BJ (cell line): ENCODE data around the gene CORIN. TPM values are rescaled to one million over a fixed set of nuclear protein-coding genes. Genes with fewer than 3 reads are reported as not detected.

Source experiments
- CTCF ChIA-PET: fragments of 350-600 bp; formaldehyde crosslinking; extraction: SDS; loops from one replicate; lab custom pipeline; 2021; ENCODE audit warnings: antibody characterized with exemption, inconsistent platforms; lab: Yijun Ruan, JAX
- POLR2A ChIA-PET: fragments of 300-600 bp; sonication (Branson Sonifier 250); formaldehyde crosslinking; extraction: SDS; loops from one replicate; lab custom pipeline; 2021; ENCODE audit warnings: antibody characterized with exemption; lab: Charles Lee
- DNase-seq: peaks from one replicate; pipeline ENCODE4 v3.0.0-alpha.2; 2011; ENCODE audit warnings: low read depth
- H3K27me3 ChIP-seq: 2 replicates; pipeline ENCODE4 v1.6.0; 2011; ENCODE audit warnings: low read length; ENCODE audit not compliant: control insufficient read depth, insufficient read depth
- H3K36me3 ChIP-seq: 2 replicates; pipeline ENCODE4 v1.5.1; 2011; ENCODE audit warnings: low read length; ENCODE audit not compliant: control insufficient read depth, insufficient read depth
- H3K4me3 ChIP-seq: 2 replicates; pipeline ENCODE4 v1.5.1; 2011; ENCODE audit warnings: low read depth, mild to moderate bottlenecking, control low read depth, low read length
- CTCF ChIP-seq: IDR thresholded peaks from 2 replicates; pipeline ENCODE4 v1.5.1; 2011; ENCODE audit warnings: low read depth, mild to moderate bottlenecking, control low read depth, inconsistent platforms, low read length, moderate library complexity; ENCODE audit not compliant: insufficient read depth
- polyA plus RNA-seq: library from polyadenylated mRNA; depleted of rRNA; stranded (reverse); fragments of >200 nt; gene quantifications from 2 replicates; pipeline ENCODE4 v1.2.3, GENCODE V29; 2011

CORIN gene
- polyA plus RNA-seq, 1 experiment = 22.1 TPM

- no peak overlapping the region for H3K4me3 ChIP-seq
- no peaks in the 10 kb centered on the region for H3K36me3 ChIP-seq
- DNase-seq = no peak
- ChIA-PET CTCF (no interaction called here), POLR2A (no interaction called here)
- H3K27me3 ChIP-seq = peaks cover 5% of the 10 kb centered on the region; the same call in 1 of the 2 replicates
- no peak for TF ChIP-seq CTCF
Measured at GRCh38 chr4:47717188-47717587, 120.7 kb downstream of the CORIN start.

GRCh38 chr4:47715716-47716416, 122.0 kb downstream of the CORIN start:
- TF ChIP-seq CTCF = no peak
- POLR2A ChIA-PET = no interaction called here
- peaks cover 6% of the 10 kb centered on the region for H3K27me3 ChIP-seq
- CTCF ChIA-PET = interaction anchor here (0.6 to 1.5 kb wide), 3 partner anchors 11 to 983 kb away, joined by 3 read pairs; no protein-coding TSS in a partner anchor
- no peaks in the 10 kb centered on the region for H3K36me3 ChIP-seq
- no peak for DNase-seq
- H3K4me3 ChIP-seq = no peak overlapping the region

GRCh38 chr4:47714269-47714668, 123.6 kb downstream of the CORIN start:
- TF ChIP-seq CTCF = no peak
- CTCF ChIA-PET = interaction anchor here (1.3 to 2.1 kb wide), 3 partner anchors 9 to 123 kb away, joined by 5 to 6 read pairs (median 5); partner anchors contain the start of gene CORIN
- H3K4me3 ChIP-seq = no peak overlapping the region
- POLR2A ChIA-PET = no interaction called here
- no peaks in the 10 kb centered on the region for H3K36me3 ChIP-seq
- peaks cover 7% of the 10 kb centered on the region for H3K27me3 ChIP-seq
- no peak for DNase-seq

- Histone ChIP-seq H3K4me3 (no peak overlapping the region), H3K27me3 (peaks cover 7% of the 10 kb centered on the region), H3K36me3 (no peaks in the 10 kb centered on the region)
- no peak for TF ChIP-seq CTCF
- POLR2A ChIA-PET = no interaction called here
- no peak for DNase-seq
- CTCF ChIA-PET = interaction anchor here (1.0 to 2.1 kb wide), 3 partner anchors 13 to 124 kb away, joined by 3 to 6 read pairs (median 5); partner anchors contain the start of gene CORIN
Measured at GRCh38 chr4:47713129-47713834, 124.6 kb downstream of the CORIN start.

- CTCF ChIA-PET = interaction anchor here (0.9 kb wide), 2 partner anchors 12 to 125 kb away, joined by 4 to 6 read pairs; no protein-coding TSS in a partner anchor
- Histone ChIP-seq H3K4me3 (no peak overlapping the region), H3K27me3 (peaks cover 5% of the 10 kb centered on the region), H3K36me3 (no peaks in the 10 kb centered on the region)
- POLR2A ChIA-PET = interaction anchor here (0.6 kb wide), 1 partner anchor 12 kb away, joined by 5 read pairs; no protein-coding TSS in a partner anchor
- DNase-seq = no peak
- TF ChIP-seq CTCF = no peak
Measured at GRCh38 chr4:47711646-47712045, 126.2 kb downstream of the CORIN start.
